SKM-1 treated with dmso at 0.1 percent for 144 hours (cell line): ENCODE data around the gene HAPLN1.
A peak's percentile ranks its signal among the peaks of the same experiment; 100 is the strongest.
"Not testable (repeated sequence)": the region's sequence is repeated elsewhere in the genome, so short reads cannot be mapped to it uniquely, and the experiment has no call there.

Experiments
- DNase-seq: peaks from one replicate; lab custom pipeline; 2025; ENCODE audit not compliant: unreplicated experiment; lab: John Stamatoyannopoulos, UW

The HAPLN1 gene

DNA sequence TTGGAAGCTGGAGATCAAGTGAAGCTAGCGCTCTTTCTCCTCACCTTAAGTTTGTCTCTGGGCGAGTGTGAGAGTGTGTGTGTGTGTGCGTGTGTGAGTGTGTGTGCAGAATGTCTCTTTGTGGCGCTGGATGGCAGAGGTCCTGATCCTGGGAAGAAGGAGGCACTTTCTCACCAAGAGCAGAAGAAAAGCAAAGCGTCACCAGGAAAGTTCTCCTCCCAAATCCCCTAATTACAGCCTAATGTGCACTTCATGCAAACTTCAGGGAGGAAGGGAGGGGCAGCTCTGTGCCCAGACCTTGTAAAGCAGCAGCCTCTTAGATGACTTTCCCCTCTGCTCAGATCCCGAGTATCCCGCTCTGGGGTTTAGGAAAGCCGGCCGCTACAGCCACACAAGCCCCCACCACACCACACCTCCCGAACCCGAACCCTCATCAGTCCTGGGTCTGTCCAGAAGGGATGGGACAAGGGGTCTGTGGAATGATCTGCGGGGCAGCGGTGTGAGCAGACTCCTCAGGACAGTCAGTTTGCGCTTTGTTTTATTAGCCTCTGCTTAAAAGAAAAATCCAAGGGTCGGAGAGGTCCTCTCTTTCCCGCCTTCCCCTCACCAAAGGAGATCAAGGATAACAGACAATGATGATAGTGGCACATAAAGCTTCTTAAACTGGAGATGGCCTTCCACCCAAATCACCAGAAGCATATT is at the start of gene HAPLN1:
Gene HAPLN1 (minus strand): TSS at position 20 of the 702 bp plus-strand sequence. CDS start 47,332 bp downstream, outside the sequence.
- no peak for DNase-seq

DNA sequence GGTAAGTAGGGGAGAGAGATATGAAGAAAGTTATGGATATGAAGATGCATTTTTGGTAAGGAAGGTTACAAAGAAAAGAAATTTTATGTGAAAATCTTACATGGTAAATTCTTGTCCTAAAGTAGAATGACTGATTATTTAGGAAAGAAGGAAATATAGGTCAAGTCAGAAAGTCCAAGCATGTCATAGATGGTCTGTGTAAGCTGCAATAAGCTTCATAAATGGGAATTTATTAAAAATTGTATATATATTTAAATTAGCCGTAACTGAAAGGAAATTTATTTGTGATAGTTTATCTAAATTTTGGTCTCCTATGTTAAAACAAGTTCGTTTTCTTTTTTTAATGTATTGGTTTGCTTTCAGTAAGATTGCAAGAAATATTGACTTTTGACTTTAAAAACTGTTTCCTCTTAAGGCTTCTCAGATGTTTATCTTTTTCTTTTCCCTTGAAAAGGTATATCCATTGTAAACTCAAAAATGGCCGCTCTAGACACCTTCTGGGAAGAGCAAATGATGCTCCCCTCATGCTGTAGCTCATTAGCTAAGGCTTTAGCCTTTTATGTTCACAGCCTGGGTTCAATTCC is 46.8 kb upstream of the HAPLN1 start:
- DNase-seq, result no peak

DNA sequence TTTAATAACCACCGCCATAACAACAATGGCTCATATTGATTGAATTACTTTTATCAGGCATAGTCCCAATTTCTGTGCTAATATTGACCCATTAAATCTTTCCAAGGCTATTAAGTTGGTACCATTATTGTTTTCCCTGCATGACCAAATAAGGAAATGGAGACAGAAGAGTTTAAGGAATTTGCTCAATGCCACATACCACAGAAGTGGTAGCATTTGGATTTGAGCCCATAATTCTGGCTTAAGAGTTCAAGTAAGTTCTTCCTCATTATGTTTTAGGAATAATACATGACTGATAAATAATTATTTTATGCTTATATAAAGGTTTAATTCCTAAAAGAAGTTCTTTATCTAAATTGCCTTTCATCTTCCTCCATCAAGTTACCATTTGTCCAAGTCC is 43.4 kb upstream of the HAPLN1 start:
- no peak for DNase-seq

DNA sequence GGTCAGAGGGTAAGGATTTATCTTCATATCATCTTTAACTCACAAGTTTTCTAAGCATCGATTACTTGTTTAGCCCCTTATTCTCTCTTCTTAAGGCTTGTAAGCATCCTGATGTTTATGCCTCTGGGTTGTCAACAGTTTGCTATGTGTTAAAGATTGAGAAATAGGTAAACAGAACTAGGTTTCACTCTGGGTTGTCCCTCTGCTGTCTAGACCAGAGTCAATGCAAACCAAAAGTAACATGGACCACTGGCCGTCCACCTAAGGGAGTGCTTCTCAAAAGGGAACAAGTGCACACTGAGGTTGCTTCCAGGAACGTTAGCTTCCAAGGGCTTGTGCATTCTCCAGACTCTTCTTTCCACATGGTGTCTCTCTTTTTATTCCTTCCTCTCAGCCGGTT is 39.9 kb upstream of the HAPLN1 start:
- no peak for DNase-seq

DNA sequence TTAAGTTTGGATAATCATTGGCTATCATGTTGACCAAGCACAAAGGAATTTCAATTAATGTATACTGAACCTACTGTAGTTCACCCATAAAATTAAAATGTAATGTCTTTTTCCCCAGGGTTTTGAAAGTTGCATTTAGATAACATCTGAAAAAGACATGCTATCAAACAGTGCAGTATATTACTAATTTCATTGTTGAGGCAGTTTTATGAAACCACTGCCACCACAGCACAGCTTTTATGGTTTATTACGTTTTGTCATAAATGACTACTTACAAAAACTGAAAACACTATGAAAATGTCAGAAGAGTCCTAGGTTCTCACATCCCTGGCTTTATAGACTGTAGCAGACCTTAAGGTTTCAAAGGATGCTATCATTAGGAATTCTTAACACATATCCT is 32.0 kb upstream of the HAPLN1 start:
- DNase-seq, result no peak

DNA sequence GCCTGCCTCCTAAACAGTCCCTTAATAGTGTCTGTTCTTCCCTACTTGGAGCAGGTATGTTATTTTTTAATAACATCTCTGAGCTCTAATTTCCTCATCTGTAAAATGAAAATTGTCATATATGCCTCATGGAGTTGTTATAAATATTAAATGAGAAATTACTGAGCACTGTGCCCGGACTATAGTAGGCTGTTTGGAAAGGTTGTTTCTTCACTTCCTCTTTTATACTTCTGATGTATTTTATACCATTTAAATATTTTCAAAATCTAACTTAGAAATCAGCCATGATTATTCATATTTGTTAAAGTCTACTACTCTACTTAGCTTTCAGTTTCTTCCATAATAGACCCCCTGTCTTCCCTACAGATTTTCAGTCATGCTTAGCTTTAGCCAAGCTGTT is 30.5 kb upstream of the HAPLN1 start:
- peak; percentile 29 for DNase-seq

DNA sequence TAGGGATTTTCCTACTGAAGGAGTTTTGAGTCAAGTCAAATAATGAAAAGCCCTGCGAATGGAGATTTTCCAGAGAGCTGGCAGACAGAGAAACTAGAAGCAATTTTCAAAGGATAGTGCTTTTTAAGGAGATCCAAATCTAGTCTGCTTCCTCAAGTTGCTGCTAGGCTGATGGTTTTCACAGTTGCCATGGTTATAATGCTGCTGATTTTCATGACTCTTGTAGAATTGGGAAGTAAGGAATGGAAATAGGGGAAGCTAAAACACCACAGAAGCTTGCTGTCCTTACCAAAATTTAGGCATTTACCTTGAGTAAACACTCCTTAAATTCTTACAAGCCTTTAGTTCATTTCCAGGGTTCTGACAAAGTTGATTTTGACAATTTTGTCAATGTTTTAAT is 30.1 kb upstream of the HAPLN1 start:
- peak; percentile 89 for DNase-seq

DNA sequence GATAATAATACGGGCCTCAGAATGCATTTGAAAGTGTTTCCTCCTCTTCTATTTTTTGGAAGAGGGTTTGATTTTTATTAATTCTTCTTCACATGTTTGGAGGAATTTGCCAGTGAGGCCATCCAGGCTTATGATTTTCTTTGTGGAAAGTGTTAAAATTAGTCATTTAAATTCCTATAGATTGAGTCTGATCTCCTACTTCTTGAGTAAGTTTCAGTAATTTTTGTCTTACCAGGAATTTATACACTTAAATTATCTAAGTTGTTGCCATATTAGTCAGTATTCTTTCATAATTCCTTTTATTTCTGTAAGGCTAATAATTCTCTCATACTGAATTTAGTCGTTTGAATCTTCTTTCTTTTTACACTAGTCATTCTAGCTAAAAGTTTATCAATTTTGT is 25.2 kb upstream of the HAPLN1 start:
- no peak for DNase-seq

DNA sequence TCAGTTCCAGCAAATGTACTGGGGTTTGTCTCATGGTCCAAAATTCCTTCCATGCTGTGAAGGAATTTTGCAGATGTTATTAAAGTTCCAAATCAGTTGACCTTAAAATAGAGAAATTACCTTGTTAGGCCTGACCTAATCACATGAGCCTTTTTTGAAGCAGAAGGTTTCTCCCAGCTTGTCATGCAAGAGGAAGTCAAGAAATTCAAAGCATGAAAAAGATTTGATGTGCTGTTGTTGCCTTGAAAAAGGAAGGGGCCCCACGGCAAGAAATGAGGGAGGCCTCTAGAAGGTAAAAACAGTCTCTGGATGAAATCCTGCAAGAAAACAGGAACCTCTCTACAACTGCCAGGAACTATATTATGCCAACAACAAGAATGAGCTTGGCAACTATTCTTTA is 24.2 kb upstream of the HAPLN1 start:
- peak; percentile 75 for DNase-seq

DNA sequence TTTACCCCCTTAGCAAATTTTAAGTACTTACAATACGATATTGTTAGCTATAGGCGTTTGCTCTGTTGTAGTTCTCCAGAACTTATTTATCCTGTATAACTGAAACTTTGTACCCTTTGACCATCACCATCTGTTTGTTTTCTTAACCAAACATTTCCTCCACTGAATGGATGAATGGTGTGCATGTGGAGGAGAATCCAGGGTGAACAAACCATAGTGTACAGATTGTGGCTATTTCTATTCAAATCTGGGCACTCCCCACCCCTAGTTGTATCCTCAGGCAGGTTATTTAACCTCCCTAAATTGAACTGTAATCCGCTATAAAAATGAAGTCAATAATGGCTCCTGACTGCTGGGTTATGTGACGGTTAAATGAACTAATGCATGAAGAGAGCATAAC is 21.4 kb upstream of the HAPLN1 start:
- no peak for DNase-seq

DNA sequence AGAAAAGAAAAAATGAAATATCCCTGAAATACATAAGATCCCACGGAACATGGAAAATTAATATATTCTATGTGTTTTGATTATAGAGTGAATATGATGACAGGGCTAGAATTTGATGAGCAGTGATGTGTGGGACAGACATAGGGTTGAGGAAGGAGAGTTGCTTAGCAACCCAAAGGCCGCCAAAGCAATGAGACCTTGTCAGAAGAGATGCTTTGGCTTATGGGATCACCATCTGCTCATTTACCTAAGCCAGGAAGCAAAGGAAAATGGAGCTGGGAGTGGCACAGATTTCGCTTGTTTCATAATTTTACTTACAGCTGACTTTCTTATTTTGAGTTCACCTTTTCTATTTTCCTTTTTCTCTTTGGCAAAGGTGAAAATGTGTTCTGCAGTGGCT is 20.9 kb upstream of the HAPLN1 start:
- no peak for DNase-seq

DNA sequence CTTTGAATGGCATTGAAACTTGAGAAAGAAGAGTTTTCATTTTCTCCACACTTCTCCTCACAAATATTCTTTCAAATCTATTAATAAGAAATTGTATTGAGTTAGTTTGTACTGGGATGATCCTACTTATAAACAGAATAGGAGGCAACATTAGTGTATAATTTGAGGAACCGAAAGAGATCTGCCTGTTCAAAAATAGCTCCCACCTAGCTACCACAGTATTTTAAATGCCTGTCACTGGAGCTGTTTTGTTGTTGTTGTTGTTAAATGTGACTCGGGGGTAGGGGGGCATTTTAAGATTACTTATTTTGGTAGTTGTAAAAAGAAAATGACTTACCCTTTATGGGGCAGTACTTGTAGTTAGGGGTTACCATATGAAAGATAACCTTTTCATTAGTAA is 20.1 kb upstream of the HAPLN1 start:
- no peak for DNase-seq

DNA sequence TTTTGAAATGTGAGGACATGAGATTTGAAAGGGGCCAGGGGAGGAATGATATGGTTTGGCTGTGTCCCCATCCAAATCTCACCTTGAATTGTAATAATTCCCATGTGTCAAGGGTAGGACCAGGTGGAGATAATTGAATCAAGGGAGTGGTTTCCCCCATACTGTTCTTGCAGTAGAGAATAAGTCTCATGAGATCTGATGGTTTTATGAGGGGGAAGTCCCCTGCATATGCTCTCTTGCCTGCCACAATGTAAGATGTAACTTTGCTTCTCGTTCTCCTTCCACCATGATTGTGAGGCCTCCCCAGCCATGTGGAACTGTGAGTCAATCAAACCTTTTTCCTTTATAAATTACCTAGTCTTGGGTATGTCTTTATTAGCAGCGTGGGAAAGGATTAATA is 15.5 kb upstream of the HAPLN1 start:
- DNase-seq, result not testable (repeated sequence)

DNA sequence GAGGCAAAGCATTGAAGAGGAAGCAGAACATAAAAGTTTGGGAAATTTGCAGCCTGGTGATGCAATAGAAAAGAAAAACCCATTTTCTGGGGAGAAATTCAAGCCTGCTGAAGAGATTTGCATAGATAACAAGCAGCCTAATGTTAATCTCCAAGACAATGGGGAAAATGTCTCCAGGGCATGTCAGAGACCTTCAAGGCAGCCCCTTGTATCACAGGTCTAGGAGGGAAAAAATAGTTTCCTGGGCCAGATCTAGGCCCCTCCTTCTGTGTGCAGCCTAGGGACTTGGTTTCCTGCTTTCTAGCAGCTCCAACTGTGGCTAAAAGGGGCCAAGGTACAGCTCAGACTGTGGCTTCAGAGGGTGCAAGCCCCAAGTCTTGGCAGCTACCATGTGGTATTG is 14.4 kb upstream of the HAPLN1 start:
- DNase-seq, result not testable (repeated sequence)

DNA sequence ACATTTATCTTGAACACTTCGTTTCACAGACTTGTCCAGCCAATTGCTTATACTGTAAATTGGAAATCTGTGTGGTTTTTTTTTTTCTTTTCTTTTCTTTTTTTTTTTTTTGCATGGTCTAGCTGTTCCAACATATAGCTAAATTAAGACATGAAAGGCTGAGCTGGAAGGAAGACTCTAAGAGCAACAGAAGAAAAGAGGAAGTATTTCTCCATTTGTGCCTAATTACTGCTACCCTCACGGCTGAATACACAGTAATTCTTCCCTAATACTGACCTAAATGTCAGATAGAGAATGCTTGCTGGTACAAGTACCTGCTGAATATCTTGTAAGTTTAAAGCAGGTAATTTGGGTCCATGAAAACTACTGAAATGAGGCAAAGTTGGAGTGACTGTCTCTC is 11.0 kb upstream of the HAPLN1 start:
- DNase-seq, result peak; percentile 61

DNA sequence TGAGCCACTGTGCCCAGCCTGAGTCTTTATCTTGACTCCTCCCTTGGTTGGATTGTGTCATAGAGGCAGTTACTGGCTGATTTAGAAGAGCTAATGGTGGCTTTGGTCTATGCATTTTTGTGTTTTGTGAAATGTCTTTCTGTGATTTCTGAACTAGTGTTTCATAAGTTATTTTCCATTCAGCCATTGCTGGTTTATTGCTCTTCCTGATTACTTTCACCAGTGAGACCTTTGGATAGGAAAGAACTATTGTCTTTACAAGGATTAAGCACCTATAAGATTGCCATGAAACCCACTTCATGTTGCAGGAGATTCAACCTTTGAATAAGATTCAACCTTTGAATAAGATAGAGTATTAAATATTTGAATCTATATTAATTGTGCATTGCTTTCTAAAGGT is 8.7 kb upstream of the HAPLN1 start:
- DNase-seq, result no peak

DNA sequence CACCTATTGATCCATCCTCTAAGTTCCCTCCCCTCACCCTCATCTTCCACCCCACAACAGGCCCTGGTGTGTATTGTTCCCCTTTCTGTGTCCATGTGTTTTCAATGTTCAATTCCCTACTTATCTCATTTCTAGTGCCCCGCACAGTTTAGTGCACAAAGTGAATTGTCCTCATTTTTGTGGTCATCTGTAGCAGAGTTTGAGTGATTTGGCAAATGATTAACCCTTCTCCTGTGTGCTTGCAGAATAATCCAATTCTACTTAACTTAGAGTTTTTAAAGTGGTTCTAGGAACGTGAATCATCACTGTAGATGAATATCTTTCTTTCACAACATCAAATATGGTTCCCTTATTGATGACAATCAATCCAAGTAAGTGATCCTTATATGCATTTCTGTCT is 6.3 kb upstream of the HAPLN1 start:
- no peak for DNase-seq

DNA sequence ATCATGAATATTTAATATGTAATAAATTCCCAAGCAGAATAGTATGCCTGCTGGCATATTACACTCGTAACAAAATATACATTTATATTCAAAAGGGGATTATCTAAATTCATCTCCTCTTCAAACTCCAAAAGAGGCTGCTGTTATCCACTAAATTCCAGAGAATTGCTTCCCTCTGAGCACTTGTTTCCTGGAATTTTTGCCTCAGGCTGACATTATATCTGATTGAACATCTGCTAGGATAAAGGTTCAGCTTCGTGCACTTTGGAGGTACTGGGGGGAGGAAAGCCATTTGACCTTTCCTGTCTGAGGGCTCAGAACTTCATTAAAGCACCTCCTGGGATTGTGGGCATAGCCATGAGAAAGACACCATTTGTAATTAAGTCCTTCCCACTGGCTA is 4.3 kb upstream of the HAPLN1 start:
- DNase-seq, result no peak

DNA sequence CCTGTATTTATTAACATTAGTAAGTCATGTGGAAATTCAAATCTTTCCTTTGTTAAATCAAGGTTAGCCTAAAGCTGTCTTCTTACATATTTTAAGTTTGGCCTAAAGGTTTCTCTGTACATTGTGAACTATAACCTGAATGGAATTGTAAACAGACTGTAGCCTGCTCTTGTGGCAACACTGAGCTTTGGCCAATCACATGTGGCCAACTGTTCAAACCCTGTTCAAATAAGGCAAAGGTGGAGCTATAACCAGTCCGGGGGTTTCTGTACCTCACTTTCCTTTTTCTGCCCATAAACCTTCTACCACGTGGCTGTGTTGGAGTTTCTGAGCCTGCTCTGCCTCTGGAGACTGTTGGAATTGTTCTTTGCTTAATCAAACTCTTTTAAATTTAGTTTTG is 3.3 kb upstream of the HAPLN1 start:
- DNase-seq, result no peak

DNA sequence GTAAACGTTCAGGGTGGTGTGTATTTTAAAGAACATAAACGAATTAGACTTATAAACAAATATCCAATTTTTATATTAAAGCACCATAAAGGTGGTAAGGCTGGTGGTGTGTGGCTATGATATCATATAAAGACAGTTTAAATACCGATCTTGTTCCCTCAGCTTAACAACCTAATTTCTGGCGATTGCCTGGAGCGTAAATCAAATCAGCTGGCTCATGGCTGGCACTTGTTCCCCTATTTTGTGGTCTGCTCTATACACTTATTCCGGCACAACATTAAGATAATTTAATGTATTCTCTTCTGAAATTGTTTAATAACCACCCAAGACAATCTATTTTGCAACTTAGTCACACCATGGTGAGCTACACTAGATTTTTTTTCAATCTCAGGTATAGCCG is 2.4 kb upstream of the HAPLN1 start:
- no peak for DNase-seq

DNA sequence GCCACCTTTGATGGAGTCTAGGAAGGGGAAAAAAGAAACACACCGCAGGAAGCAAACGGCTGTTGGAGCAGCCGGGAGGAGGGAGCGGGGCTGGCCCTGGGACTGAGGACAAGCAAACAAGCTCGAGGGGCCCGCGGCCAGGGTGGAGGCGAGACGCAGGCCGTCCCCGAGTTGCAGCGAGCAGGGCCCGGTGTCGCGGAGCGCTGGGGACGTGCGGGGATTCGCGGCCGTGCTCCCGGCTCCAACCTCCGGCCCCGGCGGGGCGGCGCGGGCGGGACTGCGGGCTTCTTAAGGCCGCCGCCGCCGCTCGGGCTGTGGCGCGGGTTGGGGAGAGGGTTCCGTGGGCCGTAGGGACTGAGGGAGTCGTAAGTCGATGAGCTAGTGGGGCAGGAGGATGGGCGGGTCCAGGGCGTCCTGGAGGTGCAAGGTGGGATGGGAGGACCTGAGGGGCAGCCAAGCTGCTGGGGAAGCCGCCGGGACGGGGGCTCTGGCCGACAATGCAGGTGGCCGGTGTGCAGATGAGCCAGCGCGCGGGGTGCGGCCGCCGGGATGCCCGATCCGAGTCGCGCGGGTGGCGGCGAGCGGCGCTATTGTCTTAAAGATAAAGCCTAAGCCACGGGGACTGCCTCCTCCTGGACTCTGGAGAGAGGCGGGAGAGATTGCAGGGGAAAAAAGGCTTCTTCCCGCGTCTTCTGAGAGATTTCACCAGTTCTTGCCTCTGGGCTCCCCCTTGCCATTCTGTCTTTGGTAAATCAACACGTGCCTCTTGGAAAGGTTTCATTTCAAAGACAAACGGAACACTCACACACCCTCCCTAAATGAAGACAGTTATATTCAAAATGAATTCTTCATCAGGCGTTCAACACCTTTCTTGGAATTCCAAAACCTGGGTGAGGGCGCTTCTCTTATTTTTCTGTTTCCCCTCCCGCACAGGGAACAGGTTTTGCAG is 1.6 kb upstream of the HAPLN1 start:
- DNase-seq, result peak; percentile 16

DNA sequence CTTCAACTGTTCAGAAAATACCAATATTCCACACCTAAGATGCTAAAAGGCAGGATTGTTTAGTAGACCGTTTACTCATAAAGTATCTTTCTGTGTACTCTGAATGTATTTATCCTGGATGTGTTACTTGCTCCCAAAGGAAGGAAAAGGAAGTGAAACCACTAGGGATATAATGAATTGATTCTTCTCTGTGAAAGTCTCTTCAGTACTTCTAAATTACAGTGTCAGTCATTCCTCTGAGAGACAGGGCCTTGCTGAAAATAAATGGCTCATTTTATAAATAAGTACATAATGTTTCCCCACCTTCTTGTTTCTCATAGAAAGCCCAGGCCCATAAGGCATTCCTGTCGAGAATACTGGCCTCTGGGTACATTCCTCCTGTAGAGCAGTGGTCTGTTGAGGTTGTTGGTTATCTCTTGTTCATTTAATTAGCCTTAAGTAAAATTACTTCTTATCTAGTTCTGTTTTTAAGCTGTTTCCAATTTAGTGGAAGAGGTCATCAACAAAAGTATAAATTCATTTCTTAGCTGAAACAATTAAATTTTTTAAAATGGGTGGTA is 1.6 kb downstream of the HAPLN1 start:
- no peak for DNase-seq
